Stimulated activated CD8-positive, alpha-beta memory T cell treated with anti-CD3 and anti-CD28 coated beads, Interleukin-12 subunit alpha, Interleukin-12 subunit beta, amount 100 ng/mL, for 1 hour (primary cell): ENCODE data around the gene CEACAM20.
"Not testable (repeated sequence)": the region's sequence is repeated elsewhere in the genome, so short reads cannot be mapped to it uniquely, and the experiment has no call there.

Experiments
- DNase-seq: peaks from one replicate; pipeline ENCODE4 v3.0.0-alpha.2; 2020; ENCODE audit warnings: low read depth

CEACAM20 gene

GRCh38 chr19:44548736-44549135 lies 19.3 kb upstream of the CEACAM20 start:
- DNase-seq = no peak

- no peak for DNase-seq
Measured at GRCh38 chr19:44544031-44544430, 14.6 kb upstream of the CEACAM20 start.

GRCh38 chr19:44542671-44543070 lies 13.2 kb upstream of the CEACAM20 start:
- DNase-seq = no peak

GRCh38 chr19:44540736-44541135 lies 11.3 kb upstream of the CEACAM20 start:
- no peak for DNase-seq

GRCh38 chr19:44539991-44540390 lies 10.5 kb upstream of the CEACAM20 start:
- DNase-seq = no peak

- DNase-seq = no peak
Measured at GRCh38 chr19:44539236-44539826, 9.9 kb upstream of the CEACAM20 start.

- DNase-seq = not testable (repeated sequence)
Measured at GRCh38 chr19:44535361-44535760, 5.9 kb upstream of the CEACAM20 start.

- no peak for DNase-seq
Measured at GRCh38 chr19:44532819-44533218, 3.3 kb upstream of the CEACAM20 start.

- no peak for DNase-seq
Measured at GRCh38 chr19:44530777-44531176, 1.3 kb upstream of the CEACAM20 start.

GRCh38 chr19:44527554-44527953 lies 1.9 kb downstream of the CEACAM20 start:
- DNase-seq = no peak

- no peak for DNase-seq
Measured at GRCh38 chr19:44525721-44526430, 3.6 kb downstream of the CEACAM20 start.

- no peak for DNase-seq
Measured at GRCh38 chr19:44521370-44521769, 8.1 kb downstream of the CEACAM20 start.

- DNase-seq = no peak
Measured at GRCh38 chr19:44517146-44517545, 12.3 kb downstream of the CEACAM20 start.

GRCh38 chr19:44515907-44516306 lies 13.6 kb downstream of the CEACAM20 start:
- no peak for DNase-seq

GRCh38 chr19:44515031-44515430 lies 14.4 kb downstream of the CEACAM20 start:
- no peak for DNase-seq

GRCh38 chr19:44512326-44513298 lies 16.9 kb downstream of the CEACAM20 start:
- DNase-seq = no peak

- DNase-seq = no peak
Measured at GRCh38 chr19:44509478-44509877, 20.0 kb downstream of the CEACAM20 start.

- peak; percentile 94 for DNase-seq
Measured at GRCh38 chr19:44499962-44500949, 29.2 kb downstream of the CEACAM20 start, which contains the start of gene ZNF180. TSS of gene ZNF180 (minus strand) at chr19:44500522. CDS start at chr19:44497334, 3,188 bp downstream.

- DNase-seq = no peak
Measured at GRCh38 chr19:44499559-44499958, 29.9 kb downstream of the CEACAM20 start.

GRCh38 chr19:44498988-44499387 lies 30.5 kb downstream of the CEACAM20 start:
- DNase-seq = no peak

- DNase-seq = no peak
Measured at GRCh38 chr19:44496711-44497110, 32.8 kb downstream of the CEACAM20 start.
